Breast epithelium (tissue), 3 donors: ENCODE results near the gene MRPL20.

ENCODE experiments used
- CTCF ChIP-seq, 3 donors: fragments of 450-650 bp; IDR thresholded peaks; one replicate each; pipeline ENCODE4 v1.5.1; 2016 to 2017; ENCODE audit warnings: antibody characterized with exemption in 3 of 3, mild to moderate bottlenecking in 3 of 3, moderate library complexity in 3 of 3
- POLR2AphosphoS5 ChIP-seq, 3 donors: sonication (generic); formaldehyde crosslinking; IDR thresholded peaks; one replicate each; pipeline ENCODE4 v1.6.1; 2017; ENCODE audit warnings: antibody characterized with exemption in 3 of 3

- no peak for TF ChIP-seq POLR2AphosphoS5 (IDR thresholded peaks at IDR 0.05)
- no peak for TF ChIP-seq CTCF (IDR thresholded peaks at IDR 0.05)
Observed at GRCh38 chr1:1438531-1439381, 31.7 kb upstream of the MRPL20 start.
